H9 (cell line): ENCODE data around the gene CEP43. TPM values are rescaled to one million over a fixed set of nuclear protein-coding genes. Genes with fewer than 3 reads are reported as not detected.

Experiments used
- DNase-seq: peaks from one replicate; pipeline ENCODE4 v3.0.0-alpha.2; 2017
- H2AFZ ChIP-seq: one replicate; pipeline ENCODE4 v1.6.1; 2013; ENCODE audit warnings: mild to moderate bottlenecking, low read length, control low read depth, moderate library complexity
- H2AK5ac ChIP-seq: 2 replicates; pipeline ENCODE4 v1.6.1; 2013; ENCODE audit warnings: low read length, control low read depth, mixed read lengths; ENCODE audit not compliant: insufficient read length
- H2BK120ac ChIP-seq: one replicate; pipeline ENCODE4 v1.6.1; 2013; ENCODE audit warnings: low read depth, mild to moderate bottlenecking, low read length, control low read depth, inconsistent platforms; ENCODE audit not compliant: poor library complexity, severe bottlenecking
- H2BK12ac ChIP-seq: 2 replicates; pipeline ENCODE4 v1.6.1; 2013; ENCODE audit warnings: low read length, control low read depth, mixed read lengths, low read depth; ENCODE audit not compliant: insufficient read length
- H2BK15ac ChIP-seq: 2 replicates; pipeline ENCODE4 v1.6.1; 2013; ENCODE audit warnings: low read depth, low read length, control low read depth
- H2BK20ac ChIP-seq: one replicate; pipeline ENCODE4 v1.6.1; 2013; ENCODE audit warnings: low read depth, mild to moderate bottlenecking, low read length, control low read depth, inconsistent platforms; ENCODE audit not compliant: poor library complexity, severe bottlenecking
- H2BK5ac ChIP-seq: 2 replicates; pipeline ENCODE4 v1.6.1; 2013; ENCODE audit warnings: low read length, control low read depth, mixed read lengths; ENCODE audit not compliant: insufficient read length
- H3K14ac ChIP-seq: 2 replicates; pipeline ENCODE4 v1.6.1; 2013; ENCODE audit warnings: low read length, control low read depth; ENCODE audit not compliant: insufficient read depth
- H3K18ac ChIP-seq: 2 replicates; pipeline ENCODE4 v1.6.1; 2013; ENCODE audit warnings: low read depth, mild to moderate bottlenecking, mixed read lengths, low read length, control low read depth; ENCODE audit not compliant: insufficient read length
- H3K23ac ChIP-seq: 2 replicates; pipeline ENCODE4 v1.6.1; 2013; ENCODE audit warnings: low read length, control low read depth, mixed read lengths, low read depth; ENCODE audit not compliant: insufficient read length
- H3K23me2 ChIP-seq: 2 replicates; pipeline ENCODE4 v1.6.1; 2013; ENCODE audit warnings: low read depth, mild to moderate bottlenecking, mixed read lengths, low read length, control low read depth; ENCODE audit not compliant: insufficient read length, poor library complexity, severe bottlenecking
- H3K27ac ChIP-seq: 2 replicates; pipeline ENCODE4 v1.5.1; 2013; ENCODE audit warnings: low read length, control low read depth, mixed read lengths, low read depth; ENCODE audit not compliant: insufficient read length
- H3K27me3 ChIP-seq: 2 replicates; pipeline ENCODE4 v1.6.1; 2013; ENCODE audit warnings: low read length, control low read depth, inconsistent platforms; ENCODE audit not compliant: insufficient read depth
- H3K4ac ChIP-seq: 2 replicates; pipeline ENCODE4 v1.6.1; 2013; ENCODE audit warnings: low read depth, mild to moderate bottlenecking, control low read depth, inconsistent platforms, low read length, moderate library complexity
- H3K4me1 ChIP-seq: 2 replicates; pipeline ENCODE4 v1.6.1; 2013; ENCODE audit warnings: low read length, control low read depth, inconsistent platforms; ENCODE audit not compliant: insufficient read depth
- H3K4me2 ChIP-seq: 2 replicates; pipeline ENCODE4 v1.6.1; 2013; ENCODE audit warnings: low read length, control low read depth, mixed read lengths; ENCODE audit not compliant: insufficient read length, insufficient read depth
- H3K56ac ChIP-seq: 2 replicates; pipeline ENCODE4 v1.6.1; 2013; ENCODE audit warnings: low read depth, mild to moderate bottlenecking, mixed read lengths, low read length, control low read depth; ENCODE audit not compliant: insufficient read length
- H3K79me1 ChIP-seq: 2 replicates; pipeline ENCODE4 v1.6.1; 2013; ENCODE audit warnings: low read depth, mild to moderate bottlenecking, moderate library complexity, low read length, control low read depth, inconsistent platforms; ENCODE audit not compliant: insufficient read depth, poor library complexity, severe bottlenecking
- H3K79me2 ChIP-seq: 2 replicates; pipeline ENCODE4 v1.6.1; 2013; ENCODE audit warnings: low read length, control low read depth, inconsistent platforms; ENCODE audit not compliant: insufficient read depth
- H3K9ac ChIP-seq: 2 replicates; pipeline ENCODE4 v1.6.1; 2013; ENCODE audit warnings: low read length, control low read depth, mixed read lengths; ENCODE audit not compliant: insufficient read length; ENCODE audit errors: extremely low read depth
- H3K9me3 ChIP-seq: one replicate; pipeline ENCODE4 v1.6.1; 2013; ENCODE audit warnings: low read depth, low read length, inconsistent platforms; ENCODE audit not compliant: control insufficient read depth
- H3T11ph ChIP-seq: one replicate; pipeline ENCODE4 v1.6.1; 2013; ENCODE audit warnings: mild to moderate bottlenecking, low read length, control low read depth, inconsistent platforms
- H4K20me1 ChIP-seq: one replicate; pipeline ENCODE4 v1.6.1; 2013; ENCODE audit not compliant: control insufficient read depth, insufficient read length, insufficient read depth
- H4K5ac ChIP-seq: 2 replicates; pipeline ENCODE4 v1.6.1; 2013; ENCODE audit warnings: low read depth, mild to moderate bottlenecking, mixed read lengths, low read length, control low read depth; ENCODE audit not compliant: insufficient read length
- H4K8ac ChIP-seq: replicated peaks from 2 replicates; pipeline ENCODE4 v1.6.1; 2013; ENCODE audit warnings: low read length, control low read depth, mixed read lengths, low read depth; ENCODE audit not compliant: insufficient read length
- H4K91ac ChIP-seq: 2 replicates; pipeline ENCODE4 v1.6.1; 2013; ENCODE audit warnings: low read depth, mild to moderate bottlenecking, moderate library complexity, mixed read lengths, low read length, control low read depth; ENCODE audit not compliant: insufficient read length
- H3K27ac Mint-ChIP-seq, 3 experiments: 2 replicates in 2 of 3; 3 replicates in 1 of 3; pipeline ENCODE4 v1.8.0; 2020 to 2021; ENCODE audit warnings: mixed read lengths in 3 of 3, mild to moderate bottlenecking in 1 of 3, moderate library complexity in 1 of 3
- H3K27me3 Mint-ChIP-seq: 2 replicates; pipeline ENCODE4 v1.8.0; 2021; ENCODE audit warnings: low read depth, mild to moderate bottlenecking, moderate library complexity, mixed read lengths
- H3K36me3 Mint-ChIP-seq, 3 experiments: 2 replicates in 2 of 3; 3 replicates in 1 of 3; pipeline ENCODE4 v1.8.0; 2020 to 2021; ENCODE audit warnings: low read depth in 3 of 3, mixed read lengths in 3 of 3; ENCODE audit not compliant: insufficient read depth in 1 of 3
- H3K4me1 Mint-ChIP-seq, 2 experiments: 2 replicates each; pipeline ENCODE4 v1.8.0; 2020; ENCODE audit warnings: mixed read lengths in 2 of 2
- H3K4me3 Mint-ChIP-seq, 2 experiments: 2 replicates in 1 of 2; 3 replicates in 1 of 2; pipeline ENCODE4 v1.8.0; 2020 to 2021; ENCODE audit warnings: mild to moderate bottlenecking in 2 of 2, mixed read lengths in 2 of 2, moderate library complexity in 1 of 2
- H3K9me3 Mint-ChIP-seq, 2 experiments: 2 replicates in 1 of 2; 3 replicates in 1 of 2; pipeline ENCODE4 v1.8.0; 2020; ENCODE audit warnings: mild to moderate bottlenecking in 2 of 2, mixed read lengths in 2 of 2, moderate library complexity in 1 of 2
- WGBS: extraction: QIAGEN DNeasy Blood & Tissue Kit; methylation state at CpG from one replicate; pipeline ENCODE4 v1.1.7; 2013; ENCODE audit warnings: missing lambda C conversion rate, low lambda C conversion rate, mixed read lengths; ENCODE audit not compliant: insufficient read length; ENCODE audit errors: extremely low coverage; 5-methylcytosine and 5-hydroxymethylcytosine counted together
- total RNA-seq: library from RNA; stranded (reverse); gene quantifications from 2 replicates; pipeline ENCODE4 v1.2.1, GENCODE V29; 2021
- TF ChIP-seq, protein P1 (sequence below): fragments of 200-600 bp; sonication (generic); conservative IDR thresholded peaks from 3 replicates; pipeline ENCODE4 v1.8.0; 2021; ENCODE audit warnings: antibody characterized with exemption, mild to moderate bottlenecking

Gene CEP43
- total RNA-seq, 1 experiment from 2014 or later: 33.6 TPM

DNA sequence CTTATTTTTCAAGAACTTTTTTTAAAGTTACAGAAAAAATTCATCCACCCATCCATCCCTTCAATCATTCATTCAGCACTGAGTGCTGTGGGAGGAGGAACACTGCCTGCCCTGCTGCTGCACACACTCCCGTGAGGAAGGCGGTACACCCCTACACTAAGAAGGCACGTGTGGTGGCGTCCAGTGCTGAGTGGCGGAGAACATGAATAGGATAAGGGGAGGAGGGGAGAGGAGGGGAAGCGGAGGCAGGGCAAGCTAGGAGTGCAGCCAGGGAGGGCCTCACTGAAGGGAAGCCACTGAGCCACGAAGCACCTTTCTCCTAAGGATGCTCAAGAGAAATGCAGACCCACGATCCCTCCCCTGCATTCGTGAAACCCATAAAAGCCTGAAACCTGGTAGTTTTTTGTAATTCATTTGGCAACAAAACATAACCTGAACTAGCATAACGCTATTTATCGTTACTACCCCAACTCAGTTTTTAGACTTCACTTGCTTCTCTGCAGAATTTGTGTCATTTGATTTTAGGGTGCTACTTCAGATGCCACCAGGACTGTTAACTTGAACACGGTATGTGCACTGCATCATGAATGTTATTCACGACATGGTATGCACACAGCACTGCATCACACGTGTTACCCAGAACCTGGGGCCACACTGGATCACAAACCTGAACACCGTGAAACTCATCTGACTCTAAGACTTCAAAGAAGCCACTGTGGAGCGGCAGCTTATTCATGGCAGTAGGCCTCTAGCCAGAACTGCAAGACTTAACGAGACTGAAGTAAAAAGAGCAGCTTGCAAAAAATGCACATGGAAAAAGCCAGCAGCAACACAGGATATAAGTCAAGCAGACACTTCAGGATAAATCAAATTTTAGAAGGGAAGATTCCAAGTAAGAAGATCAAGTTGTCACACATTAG, 46.4 kb upstream of the CEP43 start:
- H3K56ac ChIP-seq: no peak overlapping the region
- no peak overlapping the region for H2AFZ ChIP-seq
- H3K18ac ChIP-seq: no peak overlapping the region
- H2BK120ac ChIP-seq: no peak overlapping the region
- peaks cover 9% of the 10 kb centered on the region for H3K23me2 ChIP-seq
- H4K20me1 ChIP-seq: peaks cover 3% of the 10 kb centered on the region
- no peak overlapping the region for H3K23ac ChIP-seq
- H2AK5ac ChIP-seq: no peak overlapping the region
- H3K9me3 ChIP-seq: no peaks in the 10 kb centered on the region
- no CpG with 5 or more reads among the region's 17 CpGs for WGBS
- H3T11ph ChIP-seq: no peak overlapping the region
- no peak overlapping the region for H2BK5ac ChIP-seq
- no peaks in the 10 kb centered on the region; the same call in 1 of the 2 replicates for H3K4me1 ChIP-seq
- Mint-ChIP-seq H3K27me3 (peaks cover 11% of the 10 kb centered on the region), H3K36me3 (peaks cover 14 to 21% (median 18%) of the 10 kb centered on the region in 3 experiments), H3K4me3 (no peak overlapping the region), H3K27ac (no peak overlapping the region; a peak in 1 of 7 replicates), H3K4me1 (peaks cover 26 to 28% of the 10 kb centered on the region in 2 experiments), H3K9me3 (peaks cover 0 to 12% of the 10 kb centered on the region in 2 experiments; a peak in 2 of 5 replicates)
- no peak overlapping the region for H4K91ac ChIP-seq
- H3K27me3 ChIP-seq: no peaks in the 10 kb centered on the region
- no peak overlapping the region for H3K9ac ChIP-seq
- H2BK12ac ChIP-seq: no peak overlapping the region
- DNase-seq: no peak
- H4K5ac ChIP-seq: no peak overlapping the region
- H3K4ac ChIP-seq: no peak overlapping the region
- H4K8ac ChIP-seq: no peak overlapping the region
- TF ChIP-seq, protein P1, sequence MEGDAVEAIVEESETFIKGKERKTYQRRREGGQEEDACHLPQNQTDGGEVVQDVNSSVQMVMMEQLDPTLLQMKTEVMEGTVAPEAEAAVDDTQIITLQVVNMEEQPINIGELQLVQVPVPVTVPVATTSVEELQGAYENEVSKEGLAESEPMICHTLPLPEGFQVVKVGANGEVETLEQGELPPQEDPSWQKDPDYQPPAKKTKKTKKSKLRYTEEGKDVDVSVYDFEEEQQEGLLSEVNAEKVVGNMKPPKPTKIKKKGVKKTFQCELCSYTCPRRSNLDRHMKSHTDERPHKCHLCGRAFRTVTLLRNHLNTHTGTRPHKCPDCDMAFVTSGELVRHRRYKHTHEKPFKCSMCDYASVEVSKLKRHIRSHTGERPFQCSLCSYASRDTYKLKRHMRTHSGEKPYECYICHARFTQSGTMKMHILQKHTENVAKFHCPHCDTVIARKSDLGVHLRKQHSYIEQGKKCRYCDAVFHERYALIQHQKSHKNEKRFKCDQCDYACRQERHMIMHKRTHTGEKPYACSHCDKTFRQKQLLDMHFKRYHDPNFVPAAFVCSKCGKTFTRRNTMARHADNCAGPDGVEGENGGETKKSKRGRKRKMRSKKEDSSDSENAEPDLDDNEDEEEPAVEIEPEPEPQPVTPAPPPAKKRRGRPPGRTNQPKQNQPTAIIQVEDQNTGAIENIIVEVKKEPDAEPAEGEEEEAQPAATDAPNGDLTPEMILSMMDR: no peak
- H2BK15ac ChIP-seq: no peak overlapping the region
- no peak overlapping the region for H3K14ac ChIP-seq
- H2BK20ac ChIP-seq: no peak overlapping the region
- no peaks in the 10 kb centered on the region for H3K79me2 ChIP-seq
- H3K79me1 ChIP-seq: no peaks in the 10 kb centered on the region
- no peak overlapping the region for H3K4me2 ChIP-seq
- no peak overlapping the region for H3K27ac ChIP-seq
